Muscle layer of duodenum (tissue), 2 donors: ENCODE data around the gene ZNF341.

Experiments used
- H3K27ac ChIP-seq: one replicate; pipeline ENCODE4 v1.7.0; 2013; ENCODE audit warnings: mild to moderate bottlenecking, low read length
- H3K27me3 ChIP-seq: one replicate; pipeline ENCODE4 v1.7.0; 2013; ENCODE audit warnings: low read depth, mild to moderate bottlenecking, control low read depth, low read length
- H3K36me3 ChIP-seq, 2 donors: one replicate each; pipeline ENCODE4 v1.7.0; 2013; ENCODE audit warnings: low read length in 2 of 2, control low read depth in 1 of 2, mild to moderate bottlenecking in 1 of 2; ENCODE audit not compliant: insufficient read depth in 2 of 2, control insufficient read depth in 1 of 2
- H3K4me1 ChIP-seq, 2 donors: one replicate each; pipeline ENCODE4 v1.7.0; 2013; ENCODE audit warnings: low read length in 2 of 2, mild to moderate bottlenecking in 2 of 2, control low read depth in 1 of 2, moderate library complexity in 1 of 2; ENCODE audit not compliant: insufficient read depth in 2 of 2, control insufficient read depth in 1 of 2
- H3K4me3 ChIP-seq, 2 donors: one replicate each; pipeline ENCODE4 v1.7.0; 2013; ENCODE audit warnings: low read length in 2 of 2, low read depth in 1 of 2, mild to moderate bottlenecking in 1 of 2
- H3K9me3 ChIP-seq, 2 donors: one replicate each; pipeline ENCODE4 v1.7.0; 2013; ENCODE audit warnings: low read length in 2 of 2, control low read depth in 1 of 2, mild to moderate bottlenecking in 1 of 2; ENCODE audit not compliant: control insufficient read depth in 1 of 2
- donor health status: healthy.

Gene ZNF341

DNA sequence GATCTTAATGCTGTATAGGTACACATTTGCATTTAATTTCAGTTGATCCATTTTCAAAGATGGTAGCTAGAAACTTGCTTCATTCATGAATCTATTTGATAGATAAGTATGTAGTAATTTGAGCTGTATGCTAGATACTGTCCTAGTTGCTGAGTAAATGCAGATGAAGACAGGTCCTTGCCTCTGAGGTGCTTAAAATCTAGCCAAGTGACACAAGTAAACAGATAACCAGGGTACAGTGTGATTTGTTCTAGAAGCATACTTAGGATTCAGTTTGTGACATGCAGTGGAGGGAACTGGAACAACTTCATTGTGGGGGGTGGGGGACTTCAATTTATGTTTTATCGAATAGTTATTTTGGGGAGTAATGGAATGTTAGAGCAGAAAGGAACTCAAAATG lies 88.6 kb downstream of the ZNF341 start:
- H3K4me1 ChIP-seq, result peaks cover 12 to 45% of the 10 kb centered on the region in 2 donors
- H3K4me3 ChIP-seq, result no peak overlapping the region
- H3K36me3 ChIP-seq, result peaks cover 0 to 5% of the 10 kb centered on the region in 2 donors
- no peak overlapping the region for H3K27ac ChIP-seq
- no peaks in the 10 kb centered on the region for H3K9me3 ChIP-seq
- no peaks in the 10 kb centered on the region for H3K27me3 ChIP-seq

DNA sequence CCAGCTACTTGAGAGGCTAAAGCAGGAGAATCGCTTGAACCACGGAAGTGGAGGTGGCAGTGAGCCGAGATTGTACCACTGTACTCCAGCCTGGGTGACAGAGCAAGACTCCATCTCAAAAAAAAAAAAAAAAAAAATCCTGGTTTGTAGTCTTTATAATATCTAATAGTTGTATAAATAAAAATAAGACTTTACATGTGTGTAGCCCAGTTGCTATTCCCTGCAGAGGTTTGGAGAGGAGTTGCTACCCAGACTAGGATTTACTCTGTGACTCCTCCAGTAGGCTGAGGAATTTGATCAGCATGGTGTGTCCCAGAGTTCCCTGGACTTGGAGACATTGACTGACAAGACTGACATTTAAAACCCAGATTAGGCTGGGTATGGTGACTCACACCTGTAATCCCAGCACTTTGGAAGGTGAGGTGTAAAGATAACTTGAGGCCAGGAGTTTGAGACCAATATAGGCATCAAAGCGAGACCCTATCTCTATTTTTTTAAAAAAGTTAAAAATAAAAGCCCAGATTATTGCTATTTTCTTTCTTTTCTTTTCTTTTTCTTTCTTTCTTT lies 89.6 kb downstream of the ZNF341 start:
- Histone ChIP-seq H3K27me3 (no peaks in the 10 kb centered on the region), H3K27ac (no peak overlapping the region), H3K4me3 (no peak overlapping the region), H3K36me3 (no peaks in the 10 kb centered on the region), H3K9me3 (no peaks in the 10 kb centered on the region), H3K4me1 (peaks cover 13 to 49% of the 10 kb centered on the region in 2 donors)

DNA sequence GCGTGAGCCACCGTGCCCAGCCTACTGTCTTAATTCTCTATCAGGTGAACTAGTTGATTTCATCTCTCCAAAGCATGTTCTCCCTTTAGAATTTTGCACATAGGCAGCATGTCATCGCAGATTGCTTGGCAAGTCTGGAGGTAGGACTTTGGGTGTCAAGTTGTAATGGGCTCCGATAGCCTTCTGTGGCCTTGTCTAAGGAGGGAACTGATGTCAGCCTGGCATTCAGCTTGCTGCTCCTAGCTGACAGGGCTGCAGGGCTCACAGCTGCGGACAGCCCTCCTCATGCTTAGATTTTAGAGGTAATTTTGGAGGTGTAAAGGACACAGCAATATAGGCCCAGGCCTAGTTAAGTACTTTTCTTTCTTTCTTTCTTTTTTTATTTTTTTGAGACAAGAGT lies 90.6 kb downstream of the ZNF341 start:
- Histone ChIP-seq H3K36me3 (no peaks in the 10 kb centered on the region), H3K4me3 (no peak overlapping the region), H3K9me3 (no peaks in the 10 kb centered on the region), H3K4me1 (peaks cover 21 to 51% of the 10 kb centered on the region in 2 donors), H3K27ac (no peak overlapping the region), H3K27me3 (no peaks in the 10 kb centered on the region)

DNA sequence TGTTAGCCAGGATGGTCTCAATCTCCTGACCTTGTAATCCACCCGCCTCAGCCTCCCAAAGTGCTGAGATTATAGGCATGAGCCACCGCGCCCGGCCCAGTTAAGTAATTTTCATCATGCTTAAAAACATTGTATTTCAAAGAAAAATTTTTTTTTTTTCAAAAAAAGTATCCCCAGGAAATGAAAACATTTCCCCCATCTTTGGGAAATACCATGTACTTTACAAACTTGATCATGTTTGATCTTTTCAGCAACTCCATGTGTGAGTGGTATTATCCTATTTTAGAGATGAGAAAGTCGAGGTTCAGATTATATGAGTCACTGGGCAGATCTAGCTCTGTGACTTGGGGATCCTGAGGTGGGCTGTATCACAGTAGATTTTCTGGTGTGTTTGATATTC lies 91.2 kb downstream of the ZNF341 start:
- no peak overlapping the region for H3K27ac ChIP-seq
- H3K27me3 ChIP-seq, result no peaks in the 10 kb centered on the region
- H3K4me1 ChIP-seq, result peaks cover 21 to 51% of the 10 kb centered on the region in 2 donors

DNA sequence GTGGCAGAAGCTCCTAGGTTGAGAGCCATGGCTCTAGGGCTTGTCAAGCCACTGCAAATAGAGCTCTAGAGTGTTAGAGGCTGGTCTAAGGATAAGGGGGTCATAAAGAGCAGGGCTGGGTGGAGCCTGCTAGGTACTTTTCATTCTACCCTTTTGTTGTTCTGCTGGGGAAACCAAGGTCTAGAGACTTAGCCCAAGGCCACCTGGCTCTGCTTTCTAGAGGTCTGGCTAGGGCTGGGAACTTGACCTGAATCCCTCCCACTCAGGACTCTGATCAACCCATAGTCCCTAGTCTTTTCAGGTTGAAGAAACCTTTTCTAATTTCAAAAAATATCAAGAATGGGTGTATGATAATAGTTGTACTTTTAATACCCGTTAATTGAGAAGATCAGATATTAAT lies 93.1 kb downstream of the ZNF341 start:
- Histone ChIP-seq H3K9me3 (no peaks in the 10 kb centered on the region), H3K36me3 (no peaks in the 10 kb centered on the region), H3K4me3 (no peak overlapping the region), H3K27me3 (no peaks in the 10 kb centered on the region), H3K4me1 (peaks cover 23 to 53% of the 10 kb centered on the region in 2 donors), H3K27ac (no peak overlapping the region)

More for the DNA sequence above, 91.2 kb downstream of the ZNF341 start:
- Histone ChIP-seq H3K9me3 (no peaks in the 10 kb centered on the region), H3K36me3 (no peaks in the 10 kb centered on the region), H3K4me3 (no peak overlapping the region)

DNA sequence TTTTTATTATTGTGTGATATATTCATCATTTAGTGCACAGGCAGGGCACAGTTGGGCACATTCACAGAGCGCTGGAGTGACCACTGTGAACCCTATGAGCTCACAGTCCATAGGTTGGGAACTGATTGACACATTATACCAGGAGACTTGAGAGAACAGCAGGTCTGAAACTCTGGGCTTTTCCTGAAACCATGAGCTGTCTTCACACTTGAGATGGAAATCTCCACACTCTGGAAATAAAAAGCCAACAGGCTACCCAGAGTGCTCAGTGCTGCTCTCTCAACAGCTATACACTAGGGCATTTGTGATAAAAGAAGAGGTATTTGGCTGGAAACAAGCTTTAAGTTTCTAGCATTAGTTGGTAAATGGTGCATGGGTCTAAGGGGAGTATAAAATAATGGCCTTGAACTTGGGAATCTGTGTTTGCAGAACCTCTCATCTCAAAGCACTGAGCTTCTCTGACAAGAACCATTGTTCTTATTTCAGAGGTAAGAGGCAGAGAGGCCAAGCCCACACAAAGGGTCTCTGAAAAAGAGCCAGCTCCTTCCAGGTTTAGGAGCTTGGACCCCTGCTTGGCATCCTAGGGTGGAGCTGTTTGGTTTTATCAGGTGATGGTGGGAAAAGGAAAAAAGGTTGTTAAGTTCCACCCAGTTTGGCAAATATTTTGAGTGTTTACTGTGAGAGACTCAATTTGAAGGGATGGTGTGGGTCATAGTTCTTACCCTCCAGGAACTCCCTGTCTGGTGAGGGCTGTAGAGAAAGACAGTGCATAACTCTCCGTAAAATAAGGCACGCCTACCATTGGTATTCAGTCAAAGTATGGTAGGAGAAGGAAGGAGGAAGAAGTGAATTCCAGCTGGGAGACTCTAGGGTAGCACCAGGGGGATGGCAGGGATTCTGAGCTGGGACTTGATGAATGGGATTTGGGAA lies 93.8 kb downstream of the ZNF341 start:
- H3K36me3 ChIP-seq, result no peaks in the 10 kb centered on the region
- no peak overlapping the region for H3K27ac ChIP-seq
- no peaks in the 10 kb centered on the region for H3K9me3 ChIP-seq
- H3K4me1 ChIP-seq, result peaks cover 28 to 55% of the 10 kb centered on the region in 2 donors
- no peaks in the 10 kb centered on the region for H3K27me3 ChIP-seq
- H3K4me3 ChIP-seq, result no peak overlapping the region

- Histone ChIP-seq H3K4me1 (peaks cover 28 to 57% of the 10 kb centered on the region in 2 donors), H3K4me3 (no peak overlapping the region), H3K36me3 (no peaks in the 10 kb centered on the region), H3K27ac (no peak overlapping the region), H3K9me3 (no peaks in the 10 kb centered on the region), H3K27me3 (no peaks in the 10 kb centered on the region)
Measured at GRCh38 chr20:33826270-33826897, 94.6 kb downstream of the ZNF341 start.

GRCh38 chr20:33827109-33827508 lies 95.3 kb downstream of the ZNF341 start:
- no peaks in the 10 kb centered on the region for H3K27me3 ChIP-seq
- no peak overlapping the region for H3K4me3 ChIP-seq
- H3K27ac ChIP-seq, result no peak overlapping the region
- H3K4me1 ChIP-seq, result peaks cover 33 to 64% of the 10 kb centered on the region in 2 donors
- H3K36me3 ChIP-seq, result no peaks in the 10 kb centered on the region
- no peaks in the 10 kb centered on the region for H3K9me3 ChIP-seq

GRCh38 chr20:33827634-33828325 lies 96.0 kb downstream of the ZNF341 start:
- Histone ChIP-seq H3K27me3 (no peaks in the 10 kb centered on the region), H3K4me1 (peaks cover 37 to 71% of the 10 kb centered on the region in 2 donors), H3K36me3 (no peaks in the 10 kb centered on the region), H3K9me3 (no peaks in the 10 kb centered on the region), H3K4me3 (no peak overlapping the region), H3K27ac (no peak overlapping the region)

DNA sequence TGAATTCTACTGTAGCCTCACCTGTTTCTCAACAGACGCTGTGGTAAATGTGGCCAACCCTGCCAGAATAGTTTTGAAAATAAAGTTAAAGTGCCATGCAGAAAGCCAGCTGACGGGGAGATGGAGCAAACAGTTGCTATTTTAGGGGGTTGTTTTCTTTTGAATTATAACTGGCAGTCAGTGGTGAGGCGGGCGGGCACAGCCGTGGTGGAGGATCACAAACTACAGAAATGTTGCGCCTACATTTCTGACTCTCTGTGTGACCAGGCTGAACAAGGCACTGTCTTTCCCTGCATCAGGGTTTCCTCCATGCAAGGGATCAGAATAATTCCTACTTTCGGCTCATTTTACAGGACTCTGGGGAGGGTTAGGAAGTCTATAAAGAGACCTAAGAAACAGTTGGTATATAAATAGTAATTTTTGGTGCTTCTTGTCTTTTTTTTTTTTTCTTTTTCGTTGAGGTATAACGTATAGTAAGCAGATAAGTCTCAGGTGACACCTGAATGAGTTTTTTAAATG lies 96.6 kb downstream of the ZNF341 start:
- Histone ChIP-seq H3K27me3 (no peaks in the 10 kb centered on the region), H3K9me3 (no peaks in the 10 kb centered on the region), H3K4me3 (no peak overlapping the region), H3K4me1 (peaks cover 41 to 77% of the 10 kb centered on the region in 2 donors), H3K27ac (no peak overlapping the region), H3K36me3 (no peaks in the 10 kb centered on the region)
